BLaER1 treated with 17β-estradiol and CSF1 and Interleukin-3, amounts not matched to agents 10 nM and 100 nM (cell line): ENCODE results near the gene GATAD2B.

ENCODE experiments used
- H3K27ac ChIP-seq, 11 experiments: shearing (Covaris generic); formaldehyde crosslinking; 2 replicates each; pipeline ENCODE4 v1.8.1; 2022
- H3K27me3 ChIP-seq, 11 experiments: shearing (Covaris generic); formaldehyde crosslinking; 2 replicates each; pipeline ENCODE4 v1.8.1; 2022
- H3K36me3 ChIP-seq, 11 experiments: shearing (Covaris generic); formaldehyde crosslinking; 2 replicates each; pipeline ENCODE4 v1.8.1; 2022
- H3K4me1 ChIP-seq, 10 experiments: shearing (Covaris generic); formaldehyde crosslinking; 2 replicates each; pipeline ENCODE4 v1.8.1; 2022
- H3K4me2 ChIP-seq, 11 experiments: shearing (Covaris generic); formaldehyde crosslinking; 2 replicates each; pipeline ENCODE4 v1.8.1; 2022
- H3K4me3 ChIP-seq, 10 experiments: shearing (Covaris generic); formaldehyde crosslinking; 2 replicates each; pipeline ENCODE4 v1.8.1; 2022
- H3K9ac ChIP-seq, 11 experiments: shearing (Covaris generic); formaldehyde crosslinking; 2 replicates each; pipeline ENCODE4 v1.8.1; 2022
- H3K9me3 ChIP-seq, 11 experiments: shearing (Covaris generic); formaldehyde crosslinking; replicated peaks in 1 of 11; 2 replicates each; pipeline ENCODE4 v1.8.1; 2022
- H4K20me1 ChIP-seq, 11 experiments: shearing (Covaris generic); formaldehyde crosslinking; 2 replicates each; pipeline ENCODE4 v1.8.1; 2022
- Cebpa-rat ChIP-seq, 11 experiments: shearing (Covaris generic); IDR thresholded peaks; 2 replicates each; pipeline ENCODE4 v1.8.1; 2022

The GATAD2B gene

GRCh38 chr1:153945131-153945794 lies 22.5 kb upstream of the GATAD2B start:
- Histone ChIP-seq H3K4me1 (peaks cover 42 to 78% (median 66%) of the 10 kb centered on the region in 10 experiments), H4K20me1 (peaks cover 0 to 46% (median 25%) of the 10 kb centered on the region in 11 experiments; a peak in 15 of 22 replicates), H3K27me3 (no peaks in the 10 kb centered on the region), H3K4me3 (peak overlapping the region; percentile 70 to 87 (median 83)), H3K9ac (peak overlapping the region; percentile 97 to 100 (median 100)), H3K4me2 (peak overlapping the region; percentile 96 to 99 (median 98)), H3K9me3 (no peaks in the 10 kb centered on the region), H3K27ac (peak overlapping the region; percentile 98 to 100 (median 100)), H3K36me3 (peaks cover 64 to 74% (median 72%) of the 10 kb centered on the region in 11 experiments)
- no peak for TF ChIP-seq Cebpa-rat (IDR thresholded peaks at IDR 0.05)

DNA sequence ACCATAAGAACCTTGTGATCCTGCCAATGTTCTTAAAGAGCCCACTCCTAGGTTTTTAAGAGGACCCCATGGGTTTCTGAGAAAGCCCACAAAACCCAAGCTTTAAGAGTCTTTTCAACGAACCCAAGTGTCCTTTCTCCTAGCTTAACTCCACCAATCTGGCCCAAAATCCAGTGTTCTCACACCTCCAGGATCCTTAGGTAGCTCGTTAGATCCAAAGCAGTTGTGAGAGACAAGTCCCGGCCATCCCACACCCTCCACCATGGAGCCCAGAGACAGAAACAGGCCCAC lies 22.0 kb upstream of the GATAD2B start:
- H3K9me3 ChIP-seq = no peaks in the 10 kb centered on the region
- peak overlapping the region; percentile 97 to 100 (median 100) for H3K9ac ChIP-seq
- H4K20me1 ChIP-seq = peaks cover 0 to 51% (median 30%) of the 10 kb centered on the region in 11 experiments; a peak in 15 of 22 replicates
- H3K27ac ChIP-seq = peak overlapping the region; percentile 98 to 100 (median 100)
- no peak for TF ChIP-seq Cebpa-rat (IDR thresholded peaks at IDR 0.05)
- H3K4me1 ChIP-seq = peaks cover 37 to 78% (median 61%) of the 10 kb centered on the region in 10 experiments
- peak overlapping the region; percentile 96 to 99 (median 98) for H3K4me2 ChIP-seq
- peaks cover 64 to 74% (median 72%) of the 10 kb centered on the region in 11 experiments for H3K36me3 ChIP-seq
- H3K4me3 ChIP-seq = peak overlapping the region; percentile 70 to 87 (median 83)
- no peaks in the 10 kb centered on the region for H3K27me3 ChIP-seq

- H3K4me2 ChIP-seq = peak overlapping the region; percentile 96 to 99 (median 98)
- H3K36me3 ChIP-seq = peaks cover 64 to 74% (median 72%) of the 10 kb centered on the region in 11 experiments
- peak overlapping the region; percentile 98 to 100 (median 100) for H3K27ac ChIP-seq
These were observed 21.4 kb upstream of the GATAD2B start for GRCh38 chr1:153944005-153944826.

GRCh38 chr1:153942766-153943549 lies 20.2 kb upstream of the GATAD2B start:
- Histone ChIP-seq H4K20me1 (peaks cover 0 to 60% (median 36%) of the 10 kb centered on the region in 11 experiments; a peak in 15 of 22 replicates), H3K27ac (peak overlapping the region in 10 of 11 experiments; percentile 12 to 100 (median 100); a peak in 16 of 22 replicates), H3K9ac (peak overlapping the region in 10 of 11 experiments; percentile 4 to 100 (median 100); a peak in 14 of 22 replicates), H3K4me2 (peak overlapping the region in 8 of 11 experiments; percentile 96 to 99 (median 98); a peak in 15 of 22 replicates), H3K4me3 (peak overlapping the region in 4 of 10 experiments; percentile 29 to 85 (median 75); a peak in 7 of 20 replicates), H3K27me3 (no peaks in the 10 kb centered on the region), H3K36me3 (peaks cover 64 to 74% (median 71%) of the 10 kb centered on the region in 11 experiments), H3K4me1 (peaks cover 33 to 72% (median 51%) of the 10 kb centered on the region in 10 experiments), H3K9me3 (no peaks in the 10 kb centered on the region)
- TF ChIP-seq Cebpa-rat (IDR thresholded peaks at IDR 0.05) = no peak

More at GRCh38 chr1:153944005-153944826, 21.4 kb upstream of the GATAD2B start:
- Histone ChIP-seq H3K27me3 (no peaks in the 10 kb centered on the region), H4K20me1 (peaks cover 0 to 57% (median 30%) of the 10 kb centered on the region in 11 experiments; a peak in 15 of 22 replicates), H3K4me1 (peaks cover 33 to 78% (median 57%) of the 10 kb centered on the region in 10 experiments), H3K4me3 (peak overlapping the region; percentile 70 to 87 (median 83)), H3K9me3 (no peaks in the 10 kb centered on the region), H3K9ac (peak overlapping the region; percentile 97 to 100 (median 100))
- no peak for TF ChIP-seq Cebpa-rat (IDR thresholded peaks at IDR 0.05)

DNA sequence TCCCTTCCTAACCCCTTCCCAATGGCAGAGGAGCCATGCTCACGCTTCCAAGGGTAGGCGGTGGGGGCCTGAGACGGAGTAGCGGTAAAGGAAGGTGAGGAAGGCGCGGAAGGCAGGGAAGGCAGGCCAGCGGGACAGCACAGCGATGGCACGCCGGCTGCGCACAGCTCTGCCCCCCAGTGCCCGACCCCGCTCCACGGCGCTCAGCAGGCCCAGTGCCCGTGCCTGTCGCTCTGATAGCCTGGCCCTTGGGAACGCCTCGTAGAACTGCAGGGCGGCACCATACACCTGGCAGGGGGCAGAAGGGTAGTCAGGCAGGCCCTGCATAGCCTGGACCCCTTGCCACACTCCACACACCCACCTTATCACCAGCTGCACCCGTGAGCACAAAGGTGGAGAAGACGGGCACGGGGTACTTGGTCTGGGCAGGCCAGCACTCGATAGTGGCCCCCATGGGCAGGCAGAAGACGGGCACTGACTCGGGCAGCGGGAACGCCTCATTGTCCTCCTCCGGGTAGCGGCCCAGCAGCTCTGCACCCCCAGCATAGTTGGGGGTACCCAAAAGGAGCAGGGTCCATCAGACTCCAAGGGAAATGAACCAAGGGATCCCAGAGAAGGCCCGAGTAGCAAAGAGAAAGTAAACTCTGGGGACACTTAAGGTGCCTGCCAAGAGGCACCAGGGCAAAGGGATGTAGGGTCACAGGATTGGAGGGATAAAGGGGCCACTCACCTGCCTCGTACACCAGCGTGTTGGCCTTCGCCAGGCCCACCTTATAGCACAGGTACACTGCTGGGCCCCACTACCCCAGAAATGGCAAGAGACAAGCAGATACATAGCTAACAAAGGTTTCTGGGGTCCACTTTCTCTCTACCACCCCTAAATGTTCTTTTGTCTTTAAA lies 19.3 kb upstream of the GATAD2B start:
- Histone ChIP-seq H4K20me1 (peaks cover 0 to 68% (median 33%) of the 10 kb centered on the region in 11 experiments; a peak in 15 of 22 replicates), H3K27ac (peak overlapping the region in 10 of 11 experiments; percentile 1 to 100 (median 78); a peak in 10 of 22 replicates), H3K4me1 (peaks cover 31 to 63% (median 43%) of the 10 kb centered on the region in 10 experiments), H3K4me2 (peak overlapping the region in 8 of 11 experiments; percentile 96 to 99 (median 98); a peak in 13 of 22 replicates), H3K36me3 (peaks cover 65 to 74% (median 72%) of the 10 kb centered on the region in 11 experiments), H3K27me3 (no peaks in the 10 kb centered on the region), H3K9ac (peak overlapping the region; percentile 4 to 100 (median 99); a peak in 13 of 22 replicates), H3K4me3 (peak overlapping the region in 3 of 10 experiments; percentile 70 to 85 (median 80); a peak in 4 of 20 replicates), H3K9me3 (no peaks in the 10 kb centered on the region)
- no peak for TF ChIP-seq Cebpa-rat (IDR thresholded peaks at IDR 0.05)

DNA sequence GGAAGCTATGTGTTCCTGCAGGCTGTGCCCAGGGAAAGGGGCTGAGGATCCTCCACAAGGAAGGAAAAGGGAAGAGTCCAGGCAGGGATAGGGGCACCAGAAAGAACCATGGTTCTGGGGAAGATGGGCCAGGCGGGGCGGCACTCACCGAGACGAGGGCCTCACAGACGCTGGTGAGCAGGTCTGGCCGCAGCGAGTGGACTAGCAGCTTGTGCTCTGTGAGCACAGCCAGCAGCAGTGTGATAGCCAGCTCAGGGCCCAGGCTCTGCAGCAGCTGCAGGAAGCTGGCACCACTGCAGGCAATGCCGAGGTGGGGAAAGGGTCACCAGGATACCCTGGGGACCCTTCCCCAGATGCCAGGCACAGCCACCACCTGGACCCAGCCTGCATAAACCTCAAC lies 18.0 kb upstream of the GATAD2B start:
- Histone ChIP-seq H3K4me2 (peak overlapping the region in 5 of 11 experiments; percentile 4 to 98 (median 15); a peak in 6 of 22 replicates), H3K36me3 (peaks cover 78 to 86% (median 84%) of the 10 kb centered on the region in 11 experiments)
- TF ChIP-seq Cebpa-rat (IDR thresholded peaks at IDR 0.05) = no peak

DNA sequence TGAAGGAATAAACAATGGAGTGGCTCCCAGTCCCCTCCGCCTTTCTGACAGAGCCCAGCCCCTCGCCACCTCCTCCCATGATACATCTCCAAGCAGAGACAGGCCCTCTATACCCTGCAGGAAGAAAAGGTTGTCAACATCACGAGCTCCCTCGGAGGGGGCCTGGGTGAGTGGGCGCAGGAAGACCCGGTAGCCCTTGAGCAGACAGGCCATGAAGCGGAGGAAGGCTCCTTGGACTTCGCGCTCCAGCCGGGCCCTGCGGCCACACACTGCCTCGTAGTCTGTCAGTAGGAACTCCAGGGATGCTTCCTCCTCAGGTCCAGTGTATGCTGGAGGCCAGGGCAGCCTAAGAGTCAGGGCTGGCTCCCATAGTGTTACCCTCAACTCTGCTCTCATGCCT lies 16.7 kb upstream of the GATAD2B start:
- peaks cover 91 to 99% (median 97%) of the 10 kb centered on the region in 11 experiments for H3K36me3 ChIP-seq
- TF ChIP-seq Cebpa-rat (IDR thresholded peaks at IDR 0.05) = no peak
- H3K27ac ChIP-seq = 0 out of 22 replicates have a peak overlapping the region, but pooled peaks of 1 of the 11 experiments have one; percentile 7
- H3K9me3 ChIP-seq = no peaks in the 10 kb centered on the region
- peak overlapping the region in 2 of 11 experiments; percentile 3 to 97; a peak in 2 of 22 replicates for H3K4me2 ChIP-seq
- H4K20me1 ChIP-seq = peaks cover 0 to 94% (median 35%) of the 10 kb centered on the region in 11 experiments; a peak in 15 of 22 replicates
- H3K27me3 ChIP-seq = no peaks in the 10 kb centered on the region
- H3K9ac ChIP-seq = peak overlapping the region in 2 of 11 experiments; percentile 36 to 100; a peak in 2 of 22 replicates
- no peak overlapping the region for H3K4me3 ChIP-seq
- H3K4me1 ChIP-seq = peaks cover 15 to 70% (median 35%) of the 10 kb centered on the region in 10 experiments

More for the DNA sequence above, 18.0 kb upstream of the GATAD2B start:
- H3K9me3 ChIP-seq = no peaks in the 10 kb centered on the region
- no peak overlapping the region for H3K4me3 ChIP-seq
- H4K20me1 ChIP-seq = peaks cover 0 to 82% (median 30%) of the 10 kb centered on the region in 11 experiments; a peak in 15 of 22 replicates
- H3K9ac ChIP-seq = peak overlapping the region in 5 of 11 experiments; percentile 9 to 100 (median 100); a peak in 6 of 22 replicates
- H3K27ac ChIP-seq = peak overlapping the region in 1 of 11 experiments; percentile 6; a peak in 2 of 22 replicates
- H3K4me1 ChIP-seq = peaks cover 26 to 67% (median 40%) of the 10 kb centered on the region in 10 experiments
- no peaks in the 10 kb centered on the region for H3K27me3 ChIP-seq
